H1 (cell line): Measurements from ENCODE around the gene BRMS1. TPM values are rescaled to one million over a fixed set of nuclear protein-coding genes. Genes with fewer than 3 reads are reported as not detected.

Experiments
- CTCF ChIA-PET: fragments of 300-600 bp; sonication (Branson Sonifier 250); formaldehyde crosslinking; loops from one replicate; lab custom pipeline; 2021; ENCODE audit not compliant: partially characterized antibody; lab: Charles Lee
- POLR2A ChIA-PET: fragments of 300-600 bp; sonication (Branson Sonifier 250); formaldehyde crosslinking; loops from one replicate; lab custom pipeline; 2021; ENCODE audit warnings: inconsistent platforms; ENCODE audit not compliant: partially characterized antibody; lab: Charles Lee
- DNase-seq, 2 experiments: peaks; one replicate each; pipeline versions ENCODE4 v3.0.0 to v3.0.0-alpha.2; 2010 to 2022; ENCODE audit warnings: low spot score in 2 of 2, low read depth in 1 of 2, mixed read lengths in 1 of 2
- FAIRE-seq: peaks from 2 replicates; lab custom pipeline; 2011; peaks lifted over from hg19 to GRCh38; lab: Jason Lieb, UNC
- H2AFZ ChIP-seq: 2 replicates; pipeline ENCODE4 v1.8.1; 2012; ENCODE audit warnings: low read length, inconsistent platforms
- H2AK5ac ChIP-seq: 2 replicates; pipeline ENCODE4 v1.6.1; 2013; ENCODE audit warnings: low read depth, low read length
- H2BK120ac ChIP-seq: replicated peaks from 2 replicates; pipeline ENCODE3; 2013; ENCODE audit warnings: low read depth, low read length, inconsistent platforms
- H2BK12ac ChIP-seq: 2 replicates; pipeline ENCODE4 v1.6.1; 2013; ENCODE audit warnings: low read depth, low read length
- H2BK15ac ChIP-seq: 2 replicates; pipeline ENCODE4 v1.6.1; 2013; ENCODE audit warnings: low read length
- H2BK20ac ChIP-seq: 2 replicates; pipeline ENCODE4 v1.6.1; 2013; ENCODE audit warnings: low read length
- H2BK5ac ChIP-seq: 2 replicates; pipeline ENCODE4 v1.6.1; 2013; ENCODE audit warnings: low read depth, low read length
- H3K14ac ChIP-seq: 2 replicates; pipeline ENCODE4 v1.6.1; 2013; ENCODE audit warnings: inconsistent platforms; ENCODE audit not compliant: insufficient read length
- H3K18ac ChIP-seq: 2 replicates; pipeline ENCODE4 v1.6.1; 2013; ENCODE audit warnings: low read length; ENCODE audit errors: extremely low read depth
- H3K23ac ChIP-seq: 2 replicates; pipeline ENCODE4 v1.6.1; 2013; ENCODE audit warnings: inconsistent platforms; ENCODE audit not compliant: insufficient read length
- H3K23me2 ChIP-seq: 2 replicates; pipeline ENCODE4 v1.6.1; 2013; ENCODE audit warnings: low read depth, low read length
- H3K27ac ChIP-seq: 2 replicates; pipeline ENCODE4 v1.6.1; 2011; ENCODE audit warnings: low read depth, low read length, inconsistent platforms
- H3K27me3 ChIP-seq, 4 experiments: replicated peaks in 1 of 4; 1 replicate in 1 of 4; 2 replicates in 3 of 4; pipeline versions ENCODE4 v1.6.1 to v1.8.1; 2011 to 2013; ENCODE audit warnings: low read length in 3 of 4, mild to moderate bottlenecking in 3 of 4, inconsistent platforms in 2 of 4, mixed read lengths in 2 of 4, moderate library complexity in 1 of 4; ENCODE audit not compliant: control insufficient read depth in 3 of 4, insufficient read depth in 3 of 4; ENCODE audit errors: extremely low read depth in 1 of 4
- H3K36me3 ChIP-seq, 4 experiments: 2 replicates each; pipeline versions ENCODE4 v1.6.1 to v1.8.1; 2011 to 2013; ENCODE audit warnings: mild to moderate bottlenecking in 4 of 4, low read length in 3 of 4, moderate library complexity in 2 of 4, control low read depth in 1 of 4, inconsistent platforms in 1 of 4; ENCODE audit not compliant: insufficient read depth in 4 of 4, control insufficient read depth in 2 of 4
- H3K4ac ChIP-seq: replicated peaks from 2 replicates; pipeline ENCODE3; 2013; ENCODE audit warnings: low read length, low read depth, mixed read lengths, inconsistent platforms; ENCODE audit not compliant: insufficient read length
- H3K4me1 ChIP-seq, 4 experiments: replicated peaks in 1 of 4; 1 replicate in 1 of 4; 2 replicates in 3 of 4; pipeline versions ENCODE4 v1.6.1 to v1.8.1; 2011 to 2013; ENCODE audit warnings: low read length in 3 of 4, inconsistent platforms in 2 of 4, mixed read lengths in 1 of 4; ENCODE audit not compliant: insufficient read depth in 4 of 4, control insufficient read depth in 3 of 4
- H3K4me2 ChIP-seq, 2 experiments: 2 replicates each; pipeline versions ENCODE4 v1.6.1 to v1.8.1; 2011 to 2013; ENCODE audit warnings: low read depth in 2 of 2, low read length in 2 of 2, control low read depth in 1 of 2, inconsistent platforms in 1 of 2, mild to moderate bottlenecking in 1 of 2; ENCODE audit not compliant: insufficient read depth in 1 of 2
- H3K4me3 ChIP-seq, 4 experiments: fragments of 200-600, 300-600 bp in 1 of 4; sonication (generic), shearing (Covaris generic), sonication (Bioruptor Twin) in 1 of 4; 2 replicates each; pipeline versions ENCODE4 v1.5.1 to v1.8.1; 2011 to 2016; ENCODE audit warnings: low read length in 4 of 4, low read depth in 3 of 4, control low read depth in 2 of 4, inconsistent platforms in 2 of 4, mild to moderate bottlenecking in 2 of 4, mixed read lengths in 1 of 4, moderate library complexity in 1 of 4; ENCODE audit not compliant: insufficient read depth in 2 of 4; ENCODE audit errors: extremely low read depth in 1 of 4
- H3K56ac ChIP-seq: replicated peaks from 2 replicates; pipeline ENCODE3; 2013; ENCODE audit warnings: low read depth, mild to moderate bottlenecking, mixed read lengths, low read length, inconsistent platforms; ENCODE audit not compliant: insufficient read length
- H3K79me1 ChIP-seq: 2 replicates; pipeline ENCODE4 v1.6.1; 2013; ENCODE audit warnings: low read depth, low read length, control low read depth
- H3K79me2 ChIP-seq, 2 experiments: 2 replicates each; pipeline versions ENCODE4 v1.6.1 to v1.8.1; 2012 to 2013; ENCODE audit warnings: low read length in 2 of 2, mild to moderate bottlenecking in 2 of 2, inconsistent platforms in 1 of 2; ENCODE audit not compliant: insufficient read depth in 2 of 2, control insufficient read depth in 1 of 2
- H3K9ac ChIP-seq, 4 experiments: replicated peaks in 1 of 4; 1 replicate in 1 of 4; 2 replicates in 3 of 4; pipeline versions ENCODE4 v1.6.1 to v1.8.1; 2011 to 2013; ENCODE audit warnings: low read depth in 3 of 4, low read length in 3 of 4, control low read depth in 2 of 4, mild to moderate bottlenecking in 2 of 4, moderate library complexity in 2 of 4, inconsistent platforms in 1 of 4; ENCODE audit errors: extremely low read depth in 1 of 4
- H3K9me3 ChIP-seq, 2 experiments: 2 replicates each; pipeline versions ENCODE4 v1.6.1 to v1.8.1; 2012 to 2013; ENCODE audit warnings: mild to moderate bottlenecking in 2 of 2, moderate library complexity in 2 of 2, control low read depth in 1 of 2, inconsistent platforms in 1 of 2, low read depth in 1 of 2, low read length in 1 of 2, mixed read lengths in 1 of 2; ENCODE audit not compliant: insufficient read depth in 2 of 2
- H4K20me1 ChIP-seq, 2 experiments: replicated peaks in 1 of 2; 2 replicates each; pipeline versions ENCODE3 to v1.8.1; 2011 to 2013; ENCODE audit warnings: inconsistent platforms in 2 of 2, low read length in 2 of 2, mild to moderate bottlenecking in 1 of 2; ENCODE audit not compliant: insufficient read depth in 2 of 2, control insufficient read depth in 1 of 2
- H4K5ac ChIP-seq: 2 replicates; pipeline ENCODE4 v1.6.1; 2013; ENCODE audit warnings: low read length, low read depth, mixed read lengths, inconsistent platforms; ENCODE audit not compliant: insufficient read length
- H4K8ac ChIP-seq: 2 replicates; pipeline ENCODE4 v1.8.0; 2013; ENCODE audit warnings: mild to moderate bottlenecking, moderate library complexity, low read length, inconsistent platforms; ENCODE audit not compliant: insufficient read depth; ENCODE audit errors: extremely low read depth
- H4K91ac ChIP-seq: replicated peaks from 2 replicates; pipeline ENCODE3; 2013; ENCODE audit warnings: low read length, mixed read lengths, inconsistent platforms; ENCODE audit not compliant: insufficient read length
- KDM4A ChIP-seq: IDR thresholded peaks from one replicate; pipeline ENCODE4 v1.7.1; 2012; ENCODE audit warnings: low read depth, mild to moderate bottlenecking, moderate library complexity, low read length, inconsistent platforms; ENCODE audit not compliant: severe bottlenecking
- NRF1 ChIP-seq: IDR thresholded peaks from 2 replicates; pipeline ENCODE4 v1.6.1; 2011; ENCODE audit warnings: mild to moderate bottlenecking, low read depth, low read length, improper control_type of control experiment
- RAD21 ChIP-seq, 2 experiments: IDR thresholded peaks in 1 of 2; conservative IDR thresholded peaks in 1 of 2; 2 replicates each; pipeline ENCODE4 v1.6.1; 2011; ENCODE audit warnings: low read depth in 2 of 2, low read length in 2 of 2, improper control_type of control experiment in 1 of 2, inconsistent platforms in 1 of 2, mild to moderate bottlenecking in 1 of 2, moderate library complexity in 1 of 2
- WGBS, 2 experiments: shearing (Covaris generic) in 1 of 2; methylation state at CpG; one replicate each; pipeline versions ENCODE4 v1.1.6 to v1.1.7; 2013 to 2015; ENCODE audit warnings: low lambda C conversion rate in 2 of 2, mixed read lengths in 2 of 2, inconsistent platforms in 1 of 2, low coverage in 1 of 2, missing lambda C conversion rate in 1 of 2; ENCODE audit not compliant: insufficient replicate concordance in 2 of 2, insufficient coverage in 1 of 2, insufficient read length in 1 of 2; ENCODE audit errors: extremely low coverage in 1 of 2, missing lambda C conversion rate in 1 of 2; 5-methylcytosine and 5-hydroxymethylcytosine counted together
- polyA plus RNA-seq, 7 experiments: library from polyadenylated mRNA; depleted of rRNA in 3 of 7; stranded (reverse) in 5 of 7; unstranded in 2 of 7; fragments of >200 nt in 5 of 7; fragments of 200-250 nt in 2 of 7; gene quantifications; 1 replicate in 5 of 7; 2 replicates in 1 of 7; 4 replicates in 1 of 7; pipeline versions ENCODE4 v1.2.1 to v1.2.3, GENCODE V29; 2011 to 2013; ENCODE audit warnings: missing spikeins in 2 of 7, mixed read lengths in 2 of 7
- total RNA-seq: library from RNA; stranded (reverse); fragmentation: NEBNext Ultra II Directional; extraction: Animal tissue kit (Norgen Biotek cat#: 25700); gene quantifications from 2 replicates; pipeline ENCODE4 v1.2.1, GENCODE V29; 2021
- TF ChIP-seq, protein P1 (sequence below): IDR thresholded peaks from 2 replicates; pipeline ENCODE4 v1.6.1; 2011; ENCODE audit warnings: low read length, improper control_type of control experiment

The BRMS1 gene
- total and polyA plus RNA-seq, 2 of the 8 experiments (the other 6 are each of a cell fraction or from before 2014, with no cell fraction given): 39.2 to 46.1 TPM

GRCh38 chr11:66341502-66342126, 3.3 kb downstream of the BRMS1 start:
- H2BK15ac ChIP-seq: no peak overlapping the region
- H3K9me3 ChIP-seq: no peaks in the 10 kb centered on the region
- H4K91ac ChIP-seq: peak overlapping the region; percentile 44
- TF ChIP-seq RAD21 (IDR thresholded peaks at IDR 0.05 in 1 of 2, conservative IDR thresholded peaks at IDR 0.05 in 1 of 2; ENCODE audit: low read depth in 2 of 2, low read length in 2 of 2): no peak
- TF ChIP-seq, protein P1, sequence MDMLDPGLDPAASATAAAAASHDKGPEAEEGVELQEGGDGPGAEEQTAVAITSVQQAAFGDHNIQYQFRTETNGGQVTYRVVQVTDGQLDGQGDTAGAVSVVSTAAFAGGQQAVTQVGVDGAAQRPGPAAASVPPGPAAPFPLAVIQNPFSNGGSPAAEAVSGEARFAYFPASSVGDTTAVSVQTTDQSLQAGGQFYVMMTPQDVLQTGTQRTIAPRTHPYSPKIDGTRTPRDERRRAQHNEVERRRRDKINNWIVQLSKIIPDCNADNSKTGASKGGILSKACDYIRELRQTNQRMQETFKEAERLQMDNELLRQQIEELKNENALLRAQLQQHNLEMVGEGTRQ: no peak
- no peak for TF ChIP-seq NRF1
- TF ChIP-seq KDM4A: no peak
- no peak for FAIRE-seq
- no peak overlapping the region for H3K23ac ChIP-seq
- H3K27me3 ChIP-seq: no peaks in the 10 kb centered on the region; a peak in 2 of 7 replicates
- 0 out of 7 replicates have a peak overlapping the region, but pooled peaks of 1 of the 4 experiments have one; percentile 13 for H3K9ac ChIP-seq
- H2BK20ac ChIP-seq: no peak overlapping the region
- peaks cover 9% of the 10 kb centered on the region; the same call in 1 of the 2 replicates for H3K23me2 ChIP-seq
- no peak overlapping the region for H2AK5ac ChIP-seq
- no peak overlapping the region for H3K14ac ChIP-seq
- H3K27ac ChIP-seq: no peak overlapping the region
- H4K8ac ChIP-seq: no peak overlapping the region
- H3K79me2 ChIP-seq: peaks cover 0 to 14% of the 10 kb centered on the region in 2 experiments; a peak in 2 of 4 replicates
- H3K4me2 ChIP-seq: no peak overlapping the region
- no peak overlapping the region for H2AFZ ChIP-seq
- H2BK5ac ChIP-seq: no peak overlapping the region; the same call in 1 of the 2 replicates
- peaks cover 0 to 11% (median 9%) of the 10 kb centered on the region in 4 experiments; a peak in 6 of 7 replicates for H3K4me1 ChIP-seq
- peaks cover 3% of the 10 kb centered on the region for H3K79me1 ChIP-seq
- ChIA-PET CTCF (interaction anchor here (0.7 to 4.6 kb wide), 10 partner anchors 12 to 119 kb away, joined by 3 to 55 read pairs (median 4); partner anchors contain the start of genes CD248, TMEM151A and YIF1A), POLR2A (interaction anchor here (1.0 to 28.7 kb wide), 6 partner anchors 9 to 59 kb away, joined by 3 to 487 read pairs (median 3); partner anchors contain the start of genes SLC29A2 and YIF1A)
- H3K56ac ChIP-seq: no peak overlapping the region
- no peak overlapping the region for H2BK12ac ChIP-seq
- DNase-seq: no peak
- H3K36me3 ChIP-seq: peaks cover 6 to 12% (median 9%) of the 10 kb centered on the region in 4 experiments; a peak in 4 of 8 replicates
- no peak overlapping the region for H2BK120ac ChIP-seq
- no peak overlapping the region for H3K18ac ChIP-seq
- H4K20me1 ChIP-seq: peaks cover 3 to 8% of the 10 kb centered on the region in 2 experiments
- WGBS, 2 experiments: 96% methylated on average over 20 of the region's 21 CpGs; no CpG with 5 or more reads in 1 of the 2 experiments
- H3K4ac ChIP-seq: no peak overlapping the region
- no peak overlapping the region for H3K4me3 ChIP-seq
- no peak overlapping the region for H4K5ac ChIP-seq
